ENCODE results near the gene PYDC2. TPM values are rescaled to one million over a fixed set of nuclear protein-coding genes. Genes with fewer than 3 reads are reported as not detected.
"Not testable (repeated sequence)": the region's sequence is repeated elsewhere in the genome, so short reads cannot be mapped to it uniquely, and the experiment has no call there.

Gene PYDC2
- total RNA-seq, 1 donor from 2014 or later = not detected

- Mint-ChIP-seq H3K27me3 (no peaks in the 10 kb centered on the region), H3K4me3 (no peak overlapping the region), H3K36me3 (no peaks in the 10 kb centered on the region), H3K9me3 (no peaks in the 10 kb centered on the region), H3K27ac (no peak overlapping the region), H3K4me1 (ENCODE audit: unreplicated experiment) (no peaks in the 10 kb centered on the region)
- DNase-seq (ENCODE audit: extremely low spot score, unreplicated experiment) = no peak
- TF ChIP-seq CTCF (conservative IDR thresholded peaks at IDR 0.05) = no peak
These were observed 603 bp upstream of the PYDC2 start for GRCh38 chr3:191460360-191460759.

GRCh38 chr3:191470080-191470479 lies 9.1 kb downstream of the PYDC2 start:
- Mint-ChIP-seq H3K36me3 (no peaks in the 10 kb centered on the region), H3K4me1 (ENCODE audit: unreplicated experiment) (no peaks in the 10 kb centered on the region), H3K27me3 (no peaks in the 10 kb centered on the region), H3K9me3 (no peaks in the 10 kb centered on the region), H3K4me3 (no peak overlapping the region), H3K27ac (no peak overlapping the region)
- no peak for TF ChIP-seq CTCF (conservative IDR thresholded peaks at IDR 0.05)
- no peak for DNase-seq (ENCODE audit: extremely low spot score, unreplicated experiment)

GRCh38 chr3:191470545-191470944 lies 9.6 kb downstream of the PYDC2 start:
- Mint-ChIP-seq H3K4me3 (no peak overlapping the region), H3K36me3 (no peaks in the 10 kb centered on the region), H3K9me3 (no peaks in the 10 kb centered on the region), H3K27ac (no peak overlapping the region), H3K27me3 (no peaks in the 10 kb centered on the region), H3K4me1 (ENCODE audit: unreplicated experiment) (no peaks in the 10 kb centered on the region)
- DNase-seq (ENCODE audit: extremely low spot score, unreplicated experiment) = no peak
- no peak for TF ChIP-seq CTCF (conservative IDR thresholded peaks at IDR 0.05)

GRCh38 chr3:191473661-191474198 lies 12.8 kb downstream of the PYDC2 start:
- Mint-ChIP-seq H3K27me3 (no peaks in the 10 kb centered on the region), H3K27ac (no peak overlapping the region), H3K4me1 (ENCODE audit: unreplicated experiment) (no peaks in the 10 kb centered on the region), H3K36me3 (no peaks in the 10 kb centered on the region), H3K4me3 (no peak overlapping the region), H3K9me3 (no peaks in the 10 kb centered on the region)
- DNase-seq (ENCODE audit: extremely low spot score, unreplicated experiment) = no peak
- no peak for TF ChIP-seq CTCF (conservative IDR thresholded peaks at IDR 0.05)

GRCh38 chr3:191476066-191476772 lies 15.3 kb downstream of the PYDC2 start:
- H3K27me3 Mint-ChIP-seq = no peaks in the 10 kb centered on the region
- no peak for TF ChIP-seq CTCF (conservative IDR thresholded peaks at IDR 0.05)
- no peak overlapping the region for H3K4me3 Mint-ChIP-seq
- H3K36me3 Mint-ChIP-seq = no peaks in the 10 kb centered on the region
- H3K4me1 Mint-ChIP-seq (ENCODE audit: unreplicated experiment) = no peaks in the 10 kb centered on the region
- H3K27ac Mint-ChIP-seq = no peak overlapping the region
- H3K9me3 Mint-ChIP-seq = no peaks in the 10 kb centered on the region
- DNase-seq (ENCODE audit: extremely low spot score, unreplicated experiment) = no peak

GRCh38 chr3:191483994-191484393 lies 23.0 kb downstream of the PYDC2 start:
- H3K27me3 Mint-ChIP-seq; H3K4me1 Mint-ChIP-seq (ENCODE audit: unreplicated experiment); H3K27ac Mint-ChIP-seq; H3K36me3 Mint-ChIP-seq; H3K9me3 Mint-ChIP-seq; H3K4me3 Mint-ChIP-seq; DNase-seq (ENCODE audit: extremely low spot score, unreplicated experiment): not testable (repeated sequence)

All from type B pancreatic cell (in vitro differentiated cells).